Uterus (tissue), 2 donors: Measurements from ENCODE around the gene PMS2.
"Not testable (repeated sequence)": the region's sequence is repeated elsewhere in the genome, so short reads cannot be mapped to it uniquely, and the experiment has no call there.

ENCODE experiments used
- CTCF ChIP-seq, 4 experiments: fragments of 200-600 bp in 2 of 4; fragments of 450-650 bp in 2 of 4; sonication (generic) in 2 of 4; IDR thresholded peaks; one replicate each; pipeline ENCODE4 v1.5.1; 2016 to 2019; ENCODE audit warnings: antibody characterized with exemption in 4 of 4, mild to moderate bottlenecking in 2 of 4, moderate library complexity in 1 of 4
- POLR2A ChIP-seq, 2 donors: fragments of 450-650 bp; IDR thresholded peaks; one replicate each; pipeline ENCODE4 v1.6.1; 2016; ENCODE audit warnings: antibody characterized with exemption in 2 of 2, mild to moderate bottlenecking in 1 of 2, moderate library complexity in 1 of 2

GRCh38 chr7:5979680-5980314 lies 29.1 kb downstream of the PMS2 start:
- TF ChIP-seq CTCF, POLR2A (IDR thresholded peaks at IDR 0.05): not testable (repeated sequence)
